HCT116 (cell line): ENCODE data around the gene SHROOM3. TPM values are rescaled to one million over a fixed set of nuclear protein-coding genes. Genes with fewer than 3 reads are reported as not detected.

Source experiments
- ATAC-seq: fragments of 200-7000 bp; cut with Tn5 transposase; 2 replicates; pipeline ENCODE4 v1.9.1; 2020; ENCODE audit warnings: mild to moderate bottlenecking, moderate library complexity
- BruUV-seq: library from RNA; stranded (reverse); fragments of 400-500 nt; replicated peaks from 2 replicates; lab custom pipeline; 2021; lab: Mats Ljungman, UMichigan
- CTCF ChIA-PET: fragments of 300-600 bp; sonication (Branson Sonifier 250); formaldehyde crosslinking; loops from one replicate; lab custom pipeline; 2021; ENCODE audit warnings: antibody characterized with exemption; lab: Charles Lee
- POLR2A ChIA-PET: fragments of 300-600, 350-600 bp; sonication (Branson Sonifier 250); formaldehyde crosslinking; loops from one replicate; lab custom pipeline; 2021; ENCODE audit warnings: antibody characterized with exemption; lab: Charles Lee
- RAD21 ChIA-PET, 2 experiments: fragments of 300-600 bp; sonication (Branson Sonifier 250); formaldehyde crosslinking; loops; one replicate each; lab custom pipeline; 2023; ENCODE audit warnings: low total read pairs in 2 of 2; ENCODE audit not compliant: uncharacterized antibody in 2 of 2, unreplicated experiment in 2 of 2, low non-redundant PET in 1 of 2; lab: Charles Lee
- DNase-seq: peaks from one replicate; pipeline ENCODE4 v3.0.0-alpha.2; 2010; ENCODE audit warnings: low read depth, low spot score
- H2AFZ ChIP-seq: fragments of 200-600 bp; shearing (Covaris generic), sonication (generic); 2 replicates; pipeline ENCODE4 v1.6.1; 2017; ENCODE audit warnings: low read depth, mixed run types, mixed read lengths, antibody characterized with exemption, low read length; ENCODE audit not compliant: poor library complexity, severe bottlenecking
- H3K27ac ChIP-seq: 2 replicates; pipeline ENCODE4 v1.5.1; 2012; ENCODE audit warnings: low read depth, low read length
- H3K27me3 ChIP-seq: fragments of 200-600 bp; sonication (generic); 2 replicates; pipeline ENCODE4 v1.6.1; 2016; ENCODE audit warnings: mixed run types, low read length, mixed read lengths; ENCODE audit not compliant: insufficient read depth
- H3K36me3 ChIP-seq, 2 experiments: fragments of 200-500 bp in 1 of 2; fragments of 200-600 bp in 1 of 2; sonication (Bioruptor generic) in 1 of 2; sonication (generic) in 1 of 2; 2 replicates each; pipeline versions ENCODE4 v1.5.1 to v1.6.1; 2014 to 2016; ENCODE audit warnings: low read length in 2 of 2, inconsistent platforms in 1 of 2, mixed read lengths in 1 of 2, mixed run types in 1 of 2; ENCODE audit not compliant: insufficient read depth in 2 of 2, control insufficient read depth in 1 of 2
- H3K4me1 ChIP-seq, 2 experiments: fragments of 200-600 bp in 1 of 2; sonication (generic) in 1 of 2; 2 replicates each; pipeline versions ENCODE4 v1.5.1 to v1.6.1; 2012 to 2017; ENCODE audit warnings: low read length in 2 of 2, inconsistent platforms in 1 of 2, mild to moderate bottlenecking in 1 of 2, mixed read lengths in 1 of 2, mixed run types in 1 of 2, moderate library complexity in 1 of 2; ENCODE audit not compliant: insufficient read depth in 2 of 2, control insufficient read depth in 1 of 2
- H3K4me2 ChIP-seq: fragments of 200-600 bp; sonication (generic); 2 replicates; pipeline ENCODE4 v1.6.1; 2017; ENCODE audit warnings: mixed run types, low read length, mixed read lengths
- H3K4me3 ChIP-seq, 2 experiments: fragments of 200-600 bp in 1 of 2; sonication (generic) in 1 of 2; replicated peaks in 1 of 2; 2 replicates each; pipeline ENCODE4 v1.5.1; 2011 to 2016; ENCODE audit warnings: low read length in 2 of 2, control low read depth in 1 of 2, low read depth in 1 of 2, mild to moderate bottlenecking in 1 of 2, mixed read lengths in 1 of 2, mixed run types in 1 of 2
- H3K79me2 ChIP-seq: fragments of 200-600 bp; sonication (generic); 2 replicates; pipeline ENCODE4 v1.6.1; 2017; ENCODE audit warnings: mild to moderate bottlenecking, mixed run types, low read length, moderate library complexity, mixed read lengths; ENCODE audit not compliant: insufficient read depth
- H3K9ac ChIP-seq: fragments of 200-600 bp; sonication (generic); 2 replicates; pipeline ENCODE4 v1.6.1; 2016; ENCODE audit warnings: low read length, mixed read lengths
- H3K9me2 ChIP-seq: fragments of 200-600 bp; sonication (generic), shearing (Covaris generic); 2 replicates; pipeline ENCODE4 v1.6.1; 2017; ENCODE audit warnings: mixed run types, mild to moderate bottlenecking, moderate library complexity; ENCODE audit not compliant: insufficient read depth
- H3K9me3 ChIP-seq, 2 experiments: fragments of 200-500 bp in 1 of 2; fragments of 200-600 bp in 1 of 2; sonication (Bioruptor generic) in 1 of 2; sonication (generic) in 1 of 2; 2 replicates each; pipeline ENCODE4 v1.6.1; 2014 to 2017; ENCODE audit warnings: low read length in 2 of 2, mixed read lengths in 2 of 2, inconsistent platforms in 1 of 2, low read depth in 1 of 2, mild to moderate bottlenecking in 1 of 2, mixed run types in 1 of 2, moderate library complexity in 1 of 2; ENCODE audit not compliant: control insufficient read depth in 1 of 2, insufficient read depth in 1 of 2
- H4K20me1 ChIP-seq: fragments of 200-600 bp; sonication (generic), shearing (Covaris generic); 2 replicates; pipeline ENCODE4 v1.6.1; 2017; ENCODE audit warnings: mixed run types, mild to moderate bottlenecking, moderate library complexity; ENCODE audit not compliant: insufficient read depth
- ATF3 ChIP-seq: IDR thresholded peaks from 2 replicates; pipeline ENCODE4 v1.6.1; 2012
- EGR1 ChIP-seq: IDR thresholded peaks from 2 replicates; pipeline ENCODE4 v1.6.1; 2012; ENCODE audit warnings: low read depth
- ELF1 ChIP-seq: IDR thresholded peaks from 2 replicates; pipeline ENCODE4 v1.6.1; 2012; ENCODE audit warnings: low read depth, borderline replicate concordance
- FOSL1 ChIP-seq: IDR thresholded peaks from 2 replicates; pipeline ENCODE4 v1.6.1; 2012; ENCODE audit warnings: low read depth
- RAD21 ChIP-seq: IDR thresholded peaks from 2 replicates; pipeline ENCODE4 v1.6.1; 2012; ENCODE audit warnings: low read depth, mild to moderate bottlenecking
- SIN3A ChIP-seq: IDR thresholded peaks from 2 replicates; pipeline ENCODE4 v1.6.1; 2012; ENCODE audit warnings: low read depth
- ZFX ChIP-seq: fragments of 450-650 bp; IDR thresholded peaks from 2 replicates; pipeline ENCODE4 v1.6.1; 2017
- ZNF274 ChIP-seq: fragments of 200-500 bp; sonication (Bioruptor generic); IDR thresholded peaks from 2 replicates; pipeline ENCODE4 v1.6.1; 2014; ENCODE audit warnings: mild to moderate bottlenecking, low read depth, low read length, inconsistent platforms
- intact Hi-C: fragments of 100-400 bp; cut with micrococcal nuclease; formaldehyde crosslinking; loops from 2 replicates; pipeline ENCODE4 v1.10.0; 2022
- total RNA-seq: library from RNA; stranded (reverse); gene quantifications from one replicate; pipeline ENCODE4 v1.2.1, GENCODE V29; 2021; ENCODE audit not compliant: unreplicated experiment
- TF ChIP-seq, protein P1 (sequence below): IDR thresholded peaks from 2 replicates; pipeline ENCODE4 v1.6.1; 2011; ENCODE audit warnings: mild to moderate bottlenecking, low read length, moderate library complexity; ENCODE audit not compliant: insufficient replicate concordance; ENCODE audit errors: extremely low read depth

Gene SHROOM3
- total RNA-seq, 1 experiment from 2014 or later, result 22.5 TPM

DNA sequence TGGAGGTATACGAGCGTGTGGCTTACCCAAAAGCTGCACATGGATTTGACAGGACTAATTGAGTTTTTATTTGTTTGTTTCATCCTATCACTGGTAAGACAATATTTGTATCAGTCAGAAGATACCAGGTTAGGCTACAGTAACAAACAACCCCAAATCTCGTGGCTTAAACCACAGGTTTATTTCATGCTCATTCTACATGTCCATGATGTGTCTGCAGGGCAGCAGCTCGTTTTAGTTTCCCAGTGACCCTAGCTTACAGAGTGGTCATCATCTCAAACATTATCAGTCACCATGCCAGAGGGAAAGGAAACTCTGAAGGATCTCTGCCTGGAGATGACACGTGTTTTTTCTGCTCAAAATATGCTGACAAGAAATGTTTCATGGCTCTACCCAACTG is 108.3 kb downstream of the SHROOM3 start:
- ChIA-PET POLR2A (no interaction called here), RAD21 (no interaction called here), CTCF (no interaction called here)
- Histone ChIP-seq H2AFZ (no peak overlapping the region), H3K9ac (no peak overlapping the region), H3K4me1 (peaks cover 0 to 9% of the 10 kb centered on the region in 2 experiments; a peak in 1 of 4 replicates), H3K4me2 (no peak overlapping the region), H3K36me3 (no peaks in the 10 kb centered on the region), H3K4me3 (no peak overlapping the region), H3K9me2 (no peaks in the 10 kb centered on the region), H3K27ac (no peak overlapping the region), H3K79me2 (no peaks in the 10 kb centered on the region), H3K9me3 (no peaks in the 10 kb centered on the region), H3K27me3 (no peaks in the 10 kb centered on the region), H4K20me1 (no peaks in the 10 kb centered on the region)
- intact Hi-C loops, result no loop called here
- no TSS peak for BruUV-seq
- DNase-seq (no peak), ATAC-seq (no peak)
- no peak for TF ChIP-seq ZNF274
- TF ChIP-seq EGR1, result no peak
- no peak for TF ChIP-seq RAD21
- no peak for TF ChIP-seq ZFX
- TF ChIP-seq ELF1, result no peak
- TF ChIP-seq FOSL1, result no peak
- TF ChIP-seq, protein P1, sequence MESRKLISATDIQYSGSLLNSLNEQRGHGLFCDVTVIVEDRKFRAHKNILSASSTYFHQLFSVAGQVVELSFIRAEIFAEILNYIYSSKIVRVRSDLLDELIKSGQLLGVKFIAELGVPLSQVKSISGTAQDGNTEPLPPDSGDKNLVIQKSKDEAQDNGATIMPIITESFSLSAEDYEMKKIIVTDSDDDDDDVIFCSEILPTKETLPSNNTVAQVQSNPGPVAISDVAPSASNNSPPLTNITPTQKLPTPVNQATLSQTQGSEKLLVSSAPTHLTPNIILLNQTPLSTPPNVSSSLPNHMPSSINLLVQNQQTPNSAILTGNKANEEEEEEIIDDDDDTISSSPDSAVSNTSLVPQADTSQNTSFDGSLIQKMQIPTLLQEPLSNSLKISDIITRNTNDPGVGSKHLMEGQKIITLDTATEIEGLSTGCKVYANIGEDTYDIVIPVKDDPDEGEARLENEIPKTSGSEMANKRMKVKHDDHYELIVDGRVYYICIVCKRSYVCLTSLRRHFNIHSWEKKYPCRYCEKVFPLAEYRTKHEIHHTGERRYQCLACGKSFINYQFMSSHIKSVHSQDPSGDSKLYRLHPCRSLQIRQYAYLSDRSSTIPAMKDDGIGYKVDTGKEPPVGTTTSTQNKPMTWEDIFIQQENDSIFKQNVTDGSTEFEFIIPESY, result no peak
- TF ChIP-seq SIN3A, result no peak
- no peak for TF ChIP-seq ATF3

- Histone ChIP-seq H3K4me1 (peaks cover 0 to 9% of the 10 kb centered on the region in 2 experiments; a peak in 1 of 4 replicates), H3K36me3 (no peaks in the 10 kb centered on the region), H3K27me3 (no peaks in the 10 kb centered on the region), H3K4me2 (no peak overlapping the region), H3K4me3 (no peak overlapping the region), H3K9me2 (no peaks in the 10 kb centered on the region), H2AFZ (no peak overlapping the region), H3K9ac (no peak overlapping the region), H3K9me3 (no peaks in the 10 kb centered on the region), H3K79me2 (no peaks in the 10 kb centered on the region), H4K20me1 (no peaks in the 10 kb centered on the region), H3K27ac (no peak overlapping the region)
- ChIA-PET RAD21 (no interaction called here), CTCF (no interaction called here), POLR2A (no interaction called here)
- TF ChIP-seq SIN3A (no peak), ZFX (no peak)
- intact Hi-C loops, result no loop called here
- DNase-seq (no peak), ATAC-seq (no peak)
- BruUV-seq, result no TSS peak
Observed at GRCh38 chr4:76544725-76545124, 109.7 kb downstream of the SHROOM3 start.
